ENCODE measurements around the gene ASCC3.

- TF ChIP-seq CTCF (IDR thresholded peaks at IDR 0.05) (peak in 3 of 6 experiments; percentile 23 to 48 (median 24)), POLR2A (IDR thresholded peaks at IDR 0.05) (no peak)
Observed at GRCh38 chr6:100719883-100720682, 161.0 kb downstream of the ASCC3 start.

Data from esophagus squamous epithelium (tissue), 4 donors.